Measurements from ENCODE around the gene GPR157.
"Not testable (repeated sequence)": the region's sequence is repeated elsewhere in the genome, so short reads cannot be mapped to it uniquely, and the experiment has no call there.

GPR157 gene
- 7.9 reads per million, percentile 27 among the genes with 10 or more reads in this experiment for total RNA-seq

- peak; percentile 73 for DNase-seq
Measured at GRCh38 chr1:9128520-9129265, at the start of gene GPR157. GPR157 (minus strand) TSS chr1:9129102; CDS start chr1:9129027, 75 bp downstream.

GRCh38 chr1:9174762-9175161, 45.9 kb upstream of the GPR157 start:
- no peak for DNase-seq

GRCh38 chr1:9174243-9174642, 45.3 kb upstream of the GPR157 start:
- no peak for DNase-seq

GRCh38 chr1:9169601-9170137, 40.8 kb upstream of the GPR157 start:
- no peak for DNase-seq

GRCh38 chr1:9167638-9168037, 38.7 kb upstream of the GPR157 start:
- DNase-seq = no peak

- DNase-seq = no peak
Measured at GRCh38 chr1:9166289-9167235, 37.7 kb upstream of the GPR157 start.

GRCh38 chr1:9165396-9165795, 36.5 kb upstream of the GPR157 start:
- DNase-seq = no peak

GRCh38 chr1:9164919-9165318, 36.0 kb upstream of the GPR157 start:
- DNase-seq = no peak

GRCh38 chr1:9164532-9164900, 35.6 kb upstream of the GPR157 start:
- DNase-seq = no peak

GRCh38 chr1:9161963-9162362, 33.1 kb upstream of the GPR157 start:
- DNase-seq = no peak

GRCh38 chr1:9161342-9161741, 32.4 kb upstream of the GPR157 start:
- DNase-seq = no peak

- no peak for DNase-seq
Measured at GRCh38 chr1:9160079-9160717, 31.3 kb upstream of the GPR157 start.

- no peak for DNase-seq
Measured at GRCh38 chr1:9155879-9156278, 27.0 kb upstream of the GPR157 start.

- DNase-seq = not testable (repeated sequence)
Measured at GRCh38 chr1:9155405-9155804, 26.5 kb upstream of the GPR157 start.

- no peak for DNase-seq
Measured at GRCh38 chr1:9153152-9153551, 24.2 kb upstream of the GPR157 start.

- no peak for DNase-seq
Measured at GRCh38 chr1:9152535-9152934, 23.6 kb upstream of the GPR157 start.

GRCh38 chr1:9151328-9151860, 22.5 kb upstream of the GPR157 start:
- no peak for DNase-seq

GRCh38 chr1:9150582-9151327, 21.9 kb upstream of the GPR157 start:
- DNase-seq = no peak

- DNase-seq = no peak
Measured at GRCh38 chr1:9149837-9150581, 21.1 kb upstream of the GPR157 start.

GRCh38 chr1:9149151-9149550, 20.2 kb upstream of the GPR157 start:
- no peak for DNase-seq

- DNase-seq = no peak
Measured at GRCh38 chr1:9146156-9146555, 17.3 kb upstream of the GPR157 start.

Data from effector CD4-positive, alpha-beta T cell (primary cell).